Measurements from ENCODE around the gene SLC12A9. TPM values are rescaled to one million over a fixed set of nuclear protein-coding genes. Genes with fewer than 3 reads are reported as not detected.

The SLC12A9 gene
- total RNA-seq, 6 donors from 2014 or later: 14.5 to 50.1 (median 43.9) TPM

- DNase-seq (peak in 1 of 2 donors; percentile 88), ATAC-seq (ENCODE audit: low FRiP score in 2 of 2) (peak in 1 of 2 donors; percentile 8)
- H3K27ac ChIP-seq: peak within 1 kb of the TSS in 1 of 4 donors; percentile 11
- H3K4me1 ChIP-seq: peaks cover 29 to 37% (median 35%) of the 10 kb centered on the region in 4 donors
- WGBS, 2 donors: no CpG with 5 or more reads among the region's 32 CpGs
- TF ChIP-seq POLR2AphosphoS5 (IDR thresholded peaks at IDR 0.05): no peak
- no peak for TF ChIP-seq EP300 (IDR thresholded peaks at IDR 0.05)
- no peak for TF ChIP-seq POLR2A (IDR thresholded peaks at IDR 0.05)
- no peak for TF ChIP-seq CTCF (IDR thresholded peaks at IDR 0.05)
- H3K36me3 ChIP-seq: no peaks in the 10 kb centered on the region
- peak within 1 kb of the TSS; percentile 35 to 53 (median 43) for H3K4me3 ChIP-seq
- H3K27me3 ChIP-seq: peaks cover 0 to 32% (median 22%) of the 10 kb centered on the region in 4 donors
- H3K9me3 ChIP-seq: no peaks in the 10 kb centered on the region
These were observed 43.1 kb downstream of the SLC12A9 start, which contains the start of gene ACHE for GRCh38 chr7:100895701-100895955. TSS of gene ACHE (minus strand) at chr7:100895888. CDS start at chr7:100894232, 1,656 bp downstream.

- no peaks in the 10 kb centered on the region for H3K9me3 ChIP-seq
- H3K4me3 ChIP-seq: peak overlapping the region in 3 of 4 donors; percentile 35 to 53 (median 50)
- no peak for TF ChIP-seq EP300 (IDR thresholded peaks at IDR 0.05)
- no peak for TF ChIP-seq POLR2A (IDR thresholded peaks at IDR 0.05)
- no peak for TF ChIP-seq POLR2AphosphoS5 (IDR thresholded peaks at IDR 0.05)
- TF ChIP-seq CTCF (IDR thresholded peaks at IDR 0.05): no peak
- ATAC-seq (ENCODE audit: low FRiP score in 2 of 2) (peak in 1 of 2 donors; percentile 4), DNase-seq (peak in 1 of 2 donors; percentile 82)
- H3K36me3 ChIP-seq: no peaks in the 10 kb centered on the region
- peaks cover 0 to 31% (median 20%) of the 10 kb centered on the region in 4 donors for H3K27me3 ChIP-seq
- no peak overlapping the region for H3K27ac ChIP-seq
- H3K4me1 ChIP-seq: peaks cover 24 to 32% (median 30%) of the 10 kb centered on the region in 4 donors
- 8 to 11% methylated on average over 29 to 38 of the region's 54 CpGs for WGBS, 2 donors
These were observed 43.6 kb downstream of the SLC12A9 start for GRCh38 chr7:100895956-100896731.

GRCh38 chr7:100896732-100897608, 44.5 kb downstream of the SLC12A9 start:
- no peaks in the 10 kb centered on the region for H3K9me3 ChIP-seq
- TF ChIP-seq CTCF (IDR thresholded peaks at IDR 0.05) (peak; percentile 65 to 92 (median 86)), POLR2A (IDR thresholded peaks at IDR 0.05) (no peak)
- H3K27ac ChIP-seq: no peak overlapping the region
- H3K4me3 ChIP-seq: peak overlapping the region in 3 of 4 donors; percentile 35 to 53 (median 50)
- DNase-seq (peak in 1 of 2 donors; percentile 93), ATAC-seq (ENCODE audit: low FRiP score in 2 of 2) (peak; percentile 19 to 59)
- peaks cover 23 to 30% (median 28%) of the 10 kb centered on the region in 4 donors for H3K4me1 ChIP-seq
- peaks cover 0 to 31% (median 20%) of the 10 kb centered on the region in 4 donors for H3K27me3 ChIP-seq
- no peaks in the 10 kb centered on the region for H3K36me3 ChIP-seq
- 1 to 2% methylated on average over 18 to 52 of the region's 95 CpGs for WGBS, 2 donors

- WGBS, 2 donors: 66 to 71% methylated on average over 13 of the region's 13 CpGs
- no peak for ATAC-seq (ENCODE audit: low FRiP score in 2 of 2)
- H3K36me3 ChIP-seq: no peaks in the 10 kb centered on the region
- H3K9me3 ChIP-seq: no peaks in the 10 kb centered on the region
- TF ChIP-seq POLR2AphosphoS5 (IDR thresholded peaks at IDR 0.05): no peak
- TF ChIP-seq EP300 (IDR thresholded peaks at IDR 0.05): no peak
- TF ChIP-seq CTCF (IDR thresholded peaks at IDR 0.05): no peak
- TF ChIP-seq POLR2A (IDR thresholded peaks at IDR 0.05): no peak
- H3K27ac ChIP-seq: no peak overlapping the region
- peaks cover 0 to 31% (median 20%) of the 10 kb centered on the region in 4 donors for H3K27me3 ChIP-seq
- peaks cover 23 to 30% (median 28%) of the 10 kb centered on the region in 4 donors for H3K4me1 ChIP-seq
- H3K4me3 ChIP-seq: no peak overlapping the region
- DNase-seq: no peak
These were observed 45.4 kb downstream of the SLC12A9 start for GRCh38 chr7:100897772-100898454.

Data from upper lobe of left lung (tissue), 6 donors.